Lung (tissue), 12 donors: ENCODE results near the gene TXNRD1. TPM values are rescaled to one million over a fixed set of nuclear protein-coding genes. Genes with fewer than 3 reads are reported as not detected.

Experiments used
- ATAC-seq: fragments of 200-7000 bp; cut with Tn5 transposase; one replicate; pipeline ENCODE4 v1.9.1; 2020; ENCODE audit warnings: moderate number of reproducible peaks; ENCODE audit not compliant: insufficient read depth, low FRiP score
- DNase-seq, 3 donors: peaks; one replicate each; pipeline ENCODE4 v3.0.0-alpha.2; 2013 to 2017
- H3K27ac ChIP-seq, 2 donors: one replicate each; pipeline ENCODE4 v1.5.1; 2013; ENCODE audit warnings: mild to moderate bottlenecking in 2 of 2, moderate library complexity in 2 of 2, control low read depth in 1 of 2, inconsistent platforms in 1 of 2, low read depth in 1 of 2, low read length in 1 of 2
- H3K27me3 ChIP-seq, 3 donors: one replicate each; pipeline ENCODE4 v1.5.1; 2013; ENCODE audit warnings: low read length in 2 of 3; ENCODE audit not compliant: control insufficient read depth in 3 of 3, insufficient read depth in 3 of 3
- H3K36me3 ChIP-seq, 4 donors: one replicate each; pipeline ENCODE4 v1.5.1; 2013; ENCODE audit warnings: low read length in 4 of 4, mild to moderate bottlenecking in 1 of 4, moderate library complexity in 1 of 4; ENCODE audit not compliant: control insufficient read depth in 4 of 4, insufficient read depth in 4 of 4
- H3K4me1 ChIP-seq, 5 donors: one replicate each; pipeline ENCODE4 v1.5.1; 2013; ENCODE audit warnings: low read length in 5 of 5, mild to moderate bottlenecking in 2 of 5, moderate library complexity in 1 of 5; ENCODE audit not compliant: control insufficient read depth in 5 of 5, insufficient read depth in 5 of 5
- H3K4me3 ChIP-seq: one replicate; pipeline ENCODE4 v1.5.1; 2013; ENCODE audit warnings: mild to moderate bottlenecking, control low read depth, moderate library complexity
- H3K9ac ChIP-seq, 2 donors: one replicate each; pipeline ENCODE4 v1.5.1; 2013; ENCODE audit warnings: low read length in 2 of 2, control low read depth in 1 of 2; ENCODE audit not compliant: insufficient read depth in 1 of 2
- H3K9me3 ChIP-seq, 4 donors: one replicate each; pipeline ENCODE4 v1.5.1; 2013; ENCODE audit warnings: low read length in 3 of 4, mild to moderate bottlenecking in 1 of 4, moderate library complexity in 1 of 4; ENCODE audit not compliant: control insufficient read depth in 4 of 4, insufficient read depth in 3 of 4
- CTCF ChIP-seq: IDR thresholded peaks from 2 replicates; pipeline ENCODE4 v1.5.1; 2012; ENCODE audit warnings: mild to moderate bottlenecking; ENCODE audit errors: control extremely low read depth, extremely low read depth
- WGBS, 2 donors: extraction: QIAGEN DNeasy Blood & Tissue Kit; methylation state at CpG; one replicate each; pipeline ENCODE4 v1.1.7; 2013; 5-methylcytosine and 5-hydroxymethylcytosine counted together
- polyA plus RNA-seq, 2 donors: library from polyadenylated mRNA; stranded (reverse); fragments of 200-250 nt; gene quantifications; one replicate each; pipeline ENCODE4 v1.2.1, GENCODE V29; 2013
- total RNA-seq, 2 donors: library from RNA; depleted of rRNA in 1 of 2; stranded (reverse); fragments of >200 nt in 1 of 2; gene quantifications; one replicate each; pipeline ENCODE4 v1.2.1, GENCODE V29; 2014 to 2021
- donor health status: control.
- donor health status: control.
- donor health status: Bipolar disorder and iron deficiency.
- donor health status: healthy.
- donor health status: DM: yes; HTN: yes; CAD: no.

Gene TXNRD1
- total and polyA plus RNA-seq, 4 donors = 74.2 to 166 (median 125) TPM

GRCh38 chr12:104247698-104248097 is 32.1 kb downstream of the TXNRD1 start:
- TF ChIP-seq CTCF = no peak
- Histone ChIP-seq H3K36me3 (no peaks in the 10 kb centered on the region), H3K27ac (no peak overlapping the region), H3K4me1 (no peaks in the 10 kb centered on the region), H3K27me3 (no peaks in the 10 kb centered on the region), H3K9me3 (no peaks in the 10 kb centered on the region), H3K4me3 (no peak overlapping the region), H3K9ac (no peak overlapping the region)
- WGBS, 2 donors = 84 to 88% methylated on average over 5 of the region's 5 CpGs
- DNase-seq = no peak
- ATAC-seq = no peak

GRCh38 chr12:104248444-104248843 is 32.9 kb downstream of the TXNRD1 start:
- Histone ChIP-seq H3K4me1 (no peaks in the 10 kb centered on the region), H3K27ac (no peak overlapping the region), H3K27me3 (no peaks in the 10 kb centered on the region), H3K4me3 (no peak overlapping the region), H3K9ac (no peak overlapping the region), H3K36me3 (no peaks in the 10 kb centered on the region), H3K9me3 (no peaks in the 10 kb centered on the region)
- DNase-seq = no peak
- 96 to 98% methylated on average over 8 of the region's 8 CpGs for WGBS, 2 donors
- no peak for ATAC-seq
- no peak for TF ChIP-seq CTCF

GRCh38 chr12:104249017-104249416 is 33.4 kb downstream of the TXNRD1 start:
- Histone ChIP-seq H3K9ac (no peak overlapping the region), H3K36me3 (no peaks in the 10 kb centered on the region), H3K4me1 (no peaks in the 10 kb centered on the region), H3K4me3 (no peak overlapping the region), H3K27ac (no peak overlapping the region), H3K9me3 (no peaks in the 10 kb centered on the region), H3K27me3 (no peaks in the 10 kb centered on the region)
- no peak for TF ChIP-seq CTCF
- DNase-seq (no peak), ATAC-seq (no peak)
- 81 to 87% methylated on average over 3 of the region's 3 CpGs for WGBS, 2 donors

GRCh38 chr12:104249898-104250297 is 34.3 kb downstream of the TXNRD1 start:
- H3K27me3 ChIP-seq = no peaks in the 10 kb centered on the region
- ATAC-seq = no peak
- no peak overlapping the region for H3K9ac ChIP-seq
- H3K9me3 ChIP-seq = no peaks in the 10 kb centered on the region
- DNase-seq = no peak
- no peak for TF ChIP-seq CTCF
- WGBS, 2 donors = 99 to 100% methylated on average over 4 of the region's 4 CpGs
- no peak overlapping the region for H3K4me3 ChIP-seq
- H3K36me3 ChIP-seq = no peaks in the 10 kb centered on the region
- no peaks in the 10 kb centered on the region for H3K4me1 ChIP-seq
- no peak overlapping the region for H3K27ac ChIP-seq
